ENCODE measurements around the gene MRTFA.

MRTFA gene

DNA sequence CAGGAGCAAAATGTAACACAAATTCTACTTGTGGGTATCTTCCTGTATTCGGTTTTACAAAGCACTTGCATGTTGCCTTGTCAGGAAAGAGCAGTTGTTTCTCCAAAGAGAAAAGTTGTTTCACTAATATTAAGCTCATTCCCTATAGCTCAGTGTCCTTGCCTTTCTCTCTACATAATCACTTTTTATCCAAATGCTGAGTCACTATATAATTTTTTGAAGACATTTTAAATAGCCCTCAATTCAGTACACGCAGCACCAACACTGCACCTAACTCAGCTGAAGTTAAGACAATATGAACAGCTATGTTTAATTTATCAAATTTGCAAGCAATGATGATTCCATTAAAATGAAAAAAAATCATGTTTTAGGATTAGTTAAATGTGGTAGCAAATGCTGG lies 14.5 kb upstream of the MRTFA start:
- no peaks in the 10 kb centered on the region for H3K9me3 Mint-ChIP-seq
- peaks cover 15% of the 10 kb centered on the region for H3K4me1 Mint-ChIP-seq (ENCODE audit: low read depth)
- DNase-seq (ENCODE audit: low spot score), result no peak
- no peaks in the 10 kb centered on the region for H3K36me3 Mint-ChIP-seq (ENCODE audit: low read depth)
- no peak overlapping the region for H3K4me3 Mint-ChIP-seq
- no peaks in the 10 kb centered on the region for H3K27me3 Mint-ChIP-seq (ENCODE audit: low read depth)
- H3K27ac Mint-ChIP-seq, result no peak overlapping the region

DNA sequence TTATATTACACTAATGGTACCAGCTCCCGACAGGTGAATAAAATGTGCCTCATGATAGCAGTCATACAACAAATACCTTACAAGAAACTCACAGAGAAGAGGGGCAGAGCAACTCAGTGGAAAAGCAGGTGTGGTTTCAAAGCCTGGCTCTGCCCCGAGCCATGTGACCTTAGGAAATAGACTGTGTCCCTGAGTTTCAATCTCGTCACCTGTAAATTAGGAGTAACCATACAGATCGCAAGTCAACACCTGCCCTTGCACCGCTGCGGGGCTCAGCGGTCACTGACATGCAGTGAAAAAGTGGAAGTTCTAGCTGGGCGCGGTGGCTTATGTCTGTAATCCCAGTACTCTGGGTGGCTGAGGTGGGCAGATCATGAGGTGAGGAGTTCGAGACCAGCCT lies 11.9 kb upstream of the MRTFA start:
- no peak overlapping the region for H3K27ac Mint-ChIP-seq
- no peaks in the 10 kb centered on the region for H3K27me3 Mint-ChIP-seq (ENCODE audit: low read depth)
- H3K9me3 Mint-ChIP-seq, result no peaks in the 10 kb centered on the region
- no peak for DNase-seq (ENCODE audit: low spot score)
- peaks cover 17% of the 10 kb centered on the region for H3K4me1 Mint-ChIP-seq (ENCODE audit: low read depth)
- no peaks in the 10 kb centered on the region for H3K36me3 Mint-ChIP-seq (ENCODE audit: low read depth)
- no peak overlapping the region for H3K4me3 Mint-ChIP-seq

DNA sequence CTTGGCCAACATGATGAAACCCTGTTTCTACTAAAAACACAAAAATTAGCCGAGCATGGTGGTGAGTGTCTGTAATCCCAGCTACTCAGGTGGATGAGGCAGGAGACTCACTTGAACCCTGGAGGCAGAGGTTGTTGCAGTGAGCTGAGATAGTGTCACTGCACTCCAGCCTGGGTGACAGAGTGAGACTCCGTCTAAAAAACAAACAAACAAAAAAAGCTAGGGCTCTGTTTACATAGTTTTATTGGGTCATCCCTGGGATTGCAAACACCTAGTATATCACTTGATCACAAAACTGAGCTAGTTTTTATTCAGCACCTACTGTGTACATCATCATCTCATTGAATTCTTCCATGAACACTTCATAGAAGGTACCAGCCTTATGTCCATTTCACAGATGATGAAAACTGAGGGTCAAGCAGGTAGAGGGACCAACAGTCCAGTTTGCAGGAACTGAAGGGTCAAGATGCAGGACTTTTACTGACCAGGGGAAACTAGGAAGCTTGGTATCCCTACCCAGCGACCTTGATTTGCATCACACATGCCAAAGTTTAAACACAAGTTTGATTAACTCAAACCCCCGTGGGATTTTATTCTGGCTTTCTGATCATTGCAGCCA lies 9.2 kb upstream of the MRTFA start:
- H3K27ac Mint-ChIP-seq, result no peak overlapping the region
- no peaks in the 10 kb centered on the region for H3K9me3 Mint-ChIP-seq
- H3K36me3 Mint-ChIP-seq (ENCODE audit: low read depth), result no peaks in the 10 kb centered on the region
- H3K27me3 Mint-ChIP-seq (ENCODE audit: low read depth), result no peaks in the 10 kb centered on the region
- H3K4me3 Mint-ChIP-seq, result no peak overlapping the region
- no peak for DNase-seq (ENCODE audit: low spot score)
- peaks cover 7% of the 10 kb centered on the region for H3K4me1 Mint-ChIP-seq (ENCODE audit: low read depth)

DNA sequence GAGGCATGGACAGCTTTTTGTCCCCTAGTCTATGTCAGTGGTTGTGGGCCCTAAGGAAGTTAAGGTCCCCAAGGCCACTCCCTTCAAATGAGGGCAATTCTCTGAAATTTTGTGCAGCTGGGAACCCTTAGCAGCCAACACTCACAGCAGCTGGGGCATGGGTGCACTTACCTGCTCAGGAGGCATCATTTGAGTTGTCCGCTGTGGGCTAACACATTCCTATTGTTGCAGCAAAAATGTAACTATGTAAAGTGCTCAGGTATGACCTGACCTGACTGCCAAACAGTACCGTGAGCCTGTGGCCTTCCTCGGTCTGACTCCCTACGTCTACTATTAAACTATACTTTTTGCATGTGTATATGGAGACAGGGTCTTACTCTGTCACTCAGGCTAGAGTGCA lies 5.8 kb upstream of the MRTFA start:
- H3K9me3 Mint-ChIP-seq, result no peaks in the 10 kb centered on the region
- no peaks in the 10 kb centered on the region for H3K36me3 Mint-ChIP-seq (ENCODE audit: low read depth)
- H3K4me3 Mint-ChIP-seq, result no peak overlapping the region
- H3K27ac Mint-ChIP-seq, result no peak overlapping the region
- no peak for DNase-seq (ENCODE audit: low spot score)
- H3K4me1 Mint-ChIP-seq (ENCODE audit: low read depth), result peaks cover 8% of the 10 kb centered on the region
- no peaks in the 10 kb centered on the region for H3K27me3 Mint-ChIP-seq (ENCODE audit: low read depth)

DNA sequence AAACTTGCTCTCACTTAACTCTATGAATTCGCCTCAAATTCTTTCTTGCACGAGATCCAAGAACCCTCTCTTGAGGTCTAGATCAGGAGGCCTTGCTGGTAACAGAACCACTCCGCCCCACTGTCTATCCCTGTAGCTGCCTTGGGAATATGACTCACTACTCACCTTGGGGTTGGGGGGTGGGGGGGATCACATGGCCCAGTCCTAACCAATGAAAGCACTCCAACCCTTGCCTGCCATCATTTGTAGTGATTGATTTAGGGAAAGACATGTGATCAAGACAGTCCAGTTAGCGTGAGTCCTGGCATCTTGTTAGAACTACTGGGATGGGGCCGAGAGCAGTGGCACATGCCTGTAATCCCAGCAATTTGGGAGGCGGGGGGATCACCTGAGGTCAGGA lies 4.8 kb upstream of the MRTFA start:
- Mint-ChIP-seq H3K9me3 (no peaks in the 10 kb centered on the region), H3K36me3 (ENCODE audit: low read depth) (no peaks in the 10 kb centered on the region), H3K4me3 (no peak overlapping the region), H3K27me3 (ENCODE audit: low read depth) (no peaks in the 10 kb centered on the region), H3K27ac (no peak overlapping the region), H3K4me1 (ENCODE audit: low read depth) (peaks cover 6% of the 10 kb centered on the region)
- no peak for DNase-seq (ENCODE audit: low spot score)

DNA sequence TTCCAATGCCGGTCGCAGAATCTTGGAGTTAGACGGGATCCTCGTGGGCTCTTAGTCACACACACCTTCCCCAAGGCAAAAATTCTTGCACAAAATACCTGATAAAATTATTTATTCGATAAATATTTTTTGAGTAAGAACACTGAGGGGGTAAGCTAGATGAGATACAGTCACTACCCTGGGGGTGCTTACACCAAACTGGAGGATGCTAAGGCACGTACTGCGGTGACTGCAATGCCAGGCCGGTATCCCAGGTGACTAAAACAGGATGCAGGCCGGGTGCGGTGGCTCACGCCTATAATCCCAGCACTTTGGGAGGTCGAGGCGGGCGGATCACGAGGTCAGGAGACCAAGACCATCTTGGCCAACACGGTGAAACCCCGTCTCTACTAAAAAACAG lies 1.7 kb upstream of the MRTFA start:
- Mint-ChIP-seq H3K27ac (no peak overlapping the region), H3K4me3 (peak overlapping the region; percentile 96), H3K27me3 (ENCODE audit: low read depth) (no peaks in the 10 kb centered on the region), H3K36me3 (ENCODE audit: low read depth) (peaks cover 4% of the 10 kb centered on the region), H3K4me1 (ENCODE audit: low read depth) (peaks cover 19% of the 10 kb centered on the region), H3K9me3 (no peaks in the 10 kb centered on the region)
- DNase-seq (ENCODE audit: low spot score), result no peak

DNA sequence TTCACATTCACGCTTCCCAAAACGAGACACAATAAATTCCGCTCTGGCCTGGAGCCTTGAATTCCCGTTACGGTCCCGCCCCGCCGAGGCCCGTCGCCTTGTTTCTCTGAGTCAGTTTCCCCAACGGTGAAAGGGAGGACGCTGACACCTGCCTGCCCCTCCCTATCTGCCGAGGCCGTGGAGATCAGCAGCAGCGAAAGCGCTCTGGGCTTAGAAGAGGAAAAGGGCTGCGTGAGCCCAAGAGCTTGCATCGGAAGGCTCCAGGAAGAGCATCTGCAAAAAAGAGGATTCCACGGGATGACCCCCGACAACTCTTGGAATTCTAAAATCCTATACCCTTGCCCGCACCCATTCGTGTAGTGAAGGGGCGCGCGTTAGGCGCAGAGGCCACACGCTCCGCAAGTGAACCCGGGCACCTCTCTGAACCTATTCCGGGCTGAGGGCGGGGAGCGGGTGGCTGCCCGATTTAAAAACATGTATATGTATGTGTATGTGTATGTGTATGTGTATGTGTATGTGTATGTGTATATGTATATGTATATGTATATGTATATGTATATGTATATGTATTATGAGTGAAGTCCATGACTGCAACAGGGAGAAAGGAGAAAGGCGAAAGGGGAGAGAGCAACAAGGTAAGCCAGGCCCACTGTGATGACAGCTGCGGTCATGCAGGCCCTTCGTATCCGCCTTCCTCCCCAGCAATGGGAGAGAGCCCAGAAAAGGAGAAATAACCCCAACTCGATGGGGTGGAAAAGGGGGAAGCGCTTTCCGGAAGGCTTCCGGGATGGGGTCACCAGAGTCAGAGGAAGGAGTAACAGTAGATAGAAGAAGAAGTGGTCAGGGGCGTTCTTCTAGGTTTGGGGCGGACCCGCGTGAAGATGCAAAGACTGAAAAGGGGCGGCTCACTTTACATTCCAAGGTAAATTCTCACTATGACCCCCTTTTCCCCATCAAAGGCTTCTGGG lies 948 bp upstream of the MRTFA start:
- peak overlapping the region; percentile 96 for H3K4me3 Mint-ChIP-seq
- no peaks in the 10 kb centered on the region for H3K27me3 Mint-ChIP-seq (ENCODE audit: low read depth)
- no peak for DNase-seq (ENCODE audit: low spot score)
- peaks cover 23% of the 10 kb centered on the region for H3K4me1 Mint-ChIP-seq (ENCODE audit: low read depth)
- H3K9me3 Mint-ChIP-seq, result no peaks in the 10 kb centered on the region
- H3K36me3 Mint-ChIP-seq (ENCODE audit: low read depth), result peaks cover 4% of the 10 kb centered on the region
- H3K27ac Mint-ChIP-seq, result peak overlapping the region; percentile 96

DNA sequence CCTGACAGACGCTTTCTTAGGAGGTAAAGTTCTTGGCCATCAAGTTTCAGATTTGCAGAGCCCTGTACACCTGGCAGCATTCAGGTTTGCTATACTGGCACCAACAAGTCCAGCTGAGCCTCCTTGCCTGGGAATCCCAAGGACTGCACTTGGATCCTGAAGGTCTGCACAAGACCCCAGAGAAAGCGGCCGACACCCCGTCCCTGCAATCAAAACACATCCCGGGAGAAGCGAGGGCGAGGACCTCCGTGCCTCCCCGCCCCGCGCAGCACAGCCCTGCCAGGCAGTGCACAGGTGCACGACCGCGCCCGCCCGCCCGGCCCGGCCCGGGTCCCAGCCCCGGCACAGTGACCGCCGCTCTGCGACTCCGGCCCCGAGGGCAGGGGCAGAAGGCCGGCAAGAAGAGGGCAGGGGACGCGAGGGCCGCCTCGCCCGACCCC lies 559 bp downstream of the MRTFA start:
- peaks cover 4% of the 10 kb centered on the region for H3K36me3 Mint-ChIP-seq (ENCODE audit: low read depth)
- DNase-seq (ENCODE audit: low spot score), result no peak
- peak overlapping the region; percentile 83 for H3K27ac Mint-ChIP-seq
- H3K27me3 Mint-ChIP-seq (ENCODE audit: low read depth), result no peaks in the 10 kb centered on the region
- peaks cover 29% of the 10 kb centered on the region for H3K4me1 Mint-ChIP-seq (ENCODE audit: low read depth)
- H3K9me3 Mint-ChIP-seq, result no peaks in the 10 kb centered on the region
- H3K4me3 Mint-ChIP-seq, result peak overlapping the region; percentile 92

DNA sequence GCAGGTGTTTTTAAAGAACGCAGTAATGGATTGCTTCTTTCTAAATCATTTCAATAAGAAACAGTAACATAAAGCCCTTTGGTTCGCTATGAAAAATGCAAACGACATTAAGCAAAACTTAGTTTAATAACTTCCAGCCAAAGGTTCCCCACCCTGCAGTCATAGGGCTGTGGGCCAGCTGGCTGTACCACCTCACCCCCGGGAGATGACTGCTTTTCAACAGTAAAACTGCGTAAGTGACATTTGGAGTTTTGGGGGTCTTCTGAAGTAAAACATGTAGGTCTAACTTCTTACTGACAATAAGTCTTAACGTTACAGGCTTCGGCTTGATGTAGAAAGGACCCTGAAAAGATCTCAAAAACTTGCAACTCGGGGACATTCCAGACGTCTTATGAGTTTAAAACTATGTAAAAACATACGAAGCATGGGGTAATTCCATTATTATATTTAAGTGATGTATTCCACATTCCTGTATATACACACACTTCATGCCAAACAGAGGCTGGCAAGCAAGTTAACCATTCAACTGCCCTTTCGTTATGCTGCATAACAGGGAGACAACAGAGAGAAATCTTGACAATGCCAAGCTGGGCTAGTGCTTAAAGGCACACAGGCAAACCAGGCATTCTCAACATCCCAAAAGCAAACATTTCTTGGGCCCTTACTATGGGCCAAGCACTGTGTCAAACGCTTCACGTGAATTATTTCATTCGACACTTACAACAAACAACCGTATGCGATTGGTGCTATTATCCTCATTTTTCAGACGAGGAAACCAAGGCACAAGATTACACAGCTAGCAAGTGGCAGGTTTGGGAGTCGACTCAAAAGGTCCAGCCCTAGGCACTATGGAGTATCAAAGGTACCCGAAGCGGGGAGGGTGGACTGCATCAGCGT lies 1.2 kb downstream of the MRTFA start:
- Mint-ChIP-seq H3K9me3 (no peaks in the 10 kb centered on the region), H3K4me1 (ENCODE audit: low read depth) (peaks cover 29% of the 10 kb centered on the region), H3K27ac (peak overlapping the region; percentile 83), H3K36me3 (ENCODE audit: low read depth) (peaks cover 4% of the 10 kb centered on the region), H3K4me3 (peak overlapping the region; percentile 92), H3K27me3 (ENCODE audit: low read depth) (no peaks in the 10 kb centered on the region)
- DNase-seq (ENCODE audit: low spot score), result no peak

DNA sequence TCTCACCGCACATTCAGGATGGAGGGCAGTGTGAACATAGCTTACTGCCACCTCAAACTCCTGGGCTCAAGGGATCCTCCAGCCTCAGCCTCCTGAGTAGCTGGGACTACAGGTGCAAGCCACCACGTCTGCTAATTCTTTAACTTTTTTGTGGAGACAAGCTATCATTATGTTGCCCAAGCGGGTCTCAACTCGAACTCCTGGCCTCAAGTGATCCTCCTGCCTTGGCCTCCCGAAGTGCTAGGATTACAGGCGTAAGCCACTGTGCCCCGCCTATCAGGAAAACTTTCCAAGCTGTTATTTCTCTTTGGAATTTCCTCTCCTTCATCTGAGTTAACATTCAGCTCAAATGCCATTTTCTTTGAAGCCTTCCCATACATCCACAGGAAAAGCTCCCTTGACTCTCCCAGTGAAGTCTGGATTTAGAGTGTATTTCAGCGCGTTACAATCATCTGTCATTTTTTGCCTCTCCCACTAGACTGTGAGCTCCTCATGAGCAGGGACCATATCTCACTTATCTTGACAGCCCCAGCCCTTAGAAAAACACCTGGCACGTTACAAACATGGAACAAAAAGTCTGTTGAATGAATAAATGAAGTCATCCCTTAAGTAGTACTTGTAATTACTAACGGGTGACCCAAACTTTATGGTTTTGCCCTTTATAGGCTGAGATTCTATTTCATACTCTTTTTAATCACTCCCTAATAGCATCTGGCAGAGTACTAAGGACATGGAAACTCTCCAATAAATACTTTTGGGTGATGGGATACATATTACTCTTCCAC lies 2.2 kb downstream of the MRTFA start:
- Mint-ChIP-seq H3K9me3 (no peaks in the 10 kb centered on the region), H3K27ac (no peak overlapping the region), H3K36me3 (ENCODE audit: low read depth) (peaks cover 4% of the 10 kb centered on the region), H3K4me3 (peak overlapping the region; percentile 14), H3K27me3 (ENCODE audit: low read depth) (no peaks in the 10 kb centered on the region), H3K4me1 (ENCODE audit: low read depth) (peaks cover 30% of the 10 kb centered on the region)
- no peak for DNase-seq (ENCODE audit: low spot score)

DNA sequence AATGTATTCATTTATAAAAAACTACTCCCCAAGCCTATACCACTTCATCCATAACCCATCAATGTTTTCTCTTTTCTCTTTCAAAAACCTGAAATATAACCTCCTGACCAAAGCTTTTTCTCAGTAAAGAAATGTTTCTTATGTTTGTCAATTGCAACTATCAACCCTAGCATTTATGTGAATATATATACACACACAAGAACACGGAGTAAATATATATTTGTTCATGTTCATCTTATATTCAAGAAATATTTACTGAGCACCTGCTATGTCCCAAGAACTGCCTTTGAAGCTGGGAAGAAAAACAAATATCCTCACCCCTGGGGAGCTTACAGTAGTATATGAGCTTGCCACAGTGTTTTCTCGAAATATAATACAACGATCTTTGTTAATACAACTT lies 3.5 kb downstream of the MRTFA start:
- DNase-seq (ENCODE audit: low spot score), result no peak
- peaks cover 36% of the 10 kb centered on the region for H3K4me1 Mint-ChIP-seq (ENCODE audit: low read depth)
- no peaks in the 10 kb centered on the region for H3K9me3 Mint-ChIP-seq
- H3K27me3 Mint-ChIP-seq (ENCODE audit: low read depth), result no peaks in the 10 kb centered on the region
- no peak overlapping the region for H3K4me3 Mint-ChIP-seq
- no peak overlapping the region for H3K27ac Mint-ChIP-seq
- peaks cover 4% of the 10 kb centered on the region for H3K36me3 Mint-ChIP-seq (ENCODE audit: low read depth)

DNA sequence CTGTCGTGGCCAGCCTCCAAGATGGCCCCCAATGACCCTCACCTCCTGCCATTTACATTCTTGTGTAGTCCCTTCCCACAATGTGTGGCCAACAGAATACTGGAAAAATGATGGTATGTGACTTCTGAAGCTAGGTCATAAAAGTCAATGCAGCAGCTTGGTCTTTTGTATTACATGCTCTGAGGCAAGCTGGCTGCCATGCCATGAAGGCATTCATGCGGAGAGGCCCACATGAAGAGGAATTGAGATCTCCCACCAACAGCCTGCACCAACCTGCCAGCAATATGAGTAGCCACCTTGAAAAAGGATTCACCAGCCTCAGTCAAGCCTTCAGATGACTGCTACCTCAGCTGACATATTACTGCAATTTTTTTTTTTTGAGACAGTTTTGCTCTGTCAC lies 4.6 kb downstream of the MRTFA start:
- Mint-ChIP-seq H3K27me3 (ENCODE audit: low read depth) (no peaks in the 10 kb centered on the region), H3K9me3 (no peaks in the 10 kb centered on the region), H3K36me3 (ENCODE audit: low read depth) (peaks cover 4% of the 10 kb centered on the region), H3K4me3 (no peak overlapping the region), H3K4me1 (ENCODE audit: low read depth) (peaks cover 35% of the 10 kb centered on the region), H3K27ac (no peak overlapping the region)
- no peak for DNase-seq (ENCODE audit: low spot score)

DNA sequence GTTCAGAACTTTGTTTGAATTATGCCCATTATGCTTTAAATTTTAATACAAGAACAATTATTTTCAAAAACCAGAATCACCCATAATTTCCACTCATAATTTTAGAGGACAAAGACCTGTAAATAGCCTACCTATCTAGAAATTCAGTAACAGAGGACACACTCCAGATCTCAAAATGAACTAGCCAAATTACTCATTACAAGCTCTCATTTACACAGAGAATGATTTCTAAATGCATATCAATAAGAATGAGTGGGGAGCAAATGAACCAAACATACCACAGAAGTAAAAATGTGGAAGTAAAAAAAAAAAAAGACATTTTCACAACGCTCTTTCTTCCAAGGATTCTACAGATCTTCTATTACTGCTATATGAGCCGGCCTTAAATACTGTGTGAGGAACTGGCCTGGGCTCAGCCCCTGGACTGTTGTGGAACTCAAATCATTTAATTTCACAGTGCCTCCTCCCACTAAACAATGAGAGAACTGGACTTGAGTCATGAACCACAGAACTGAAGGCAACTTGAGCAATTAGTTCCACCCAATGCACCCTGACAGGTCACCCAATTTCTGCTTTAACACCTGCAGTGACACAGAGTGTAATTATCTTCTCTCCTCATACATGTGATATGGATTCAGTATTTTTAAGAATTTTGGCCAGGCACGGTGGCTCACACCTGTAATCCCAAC lies 8.0 kb downstream of the MRTFA start:
- Mint-ChIP-seq H3K4me1 (ENCODE audit: low read depth) (peaks cover 20% of the 10 kb centered on the region), H3K4me3 (no peak overlapping the region), H3K27me3 (ENCODE audit: low read depth) (no peaks in the 10 kb centered on the region), H3K36me3 (ENCODE audit: low read depth) (no peaks in the 10 kb centered on the region), H3K27ac (no peak overlapping the region), H3K9me3 (no peaks in the 10 kb centered on the region)
- no peak for DNase-seq (ENCODE audit: low spot score)

All from T-helper 2 cell treated with Interferon-gamma antibody and Interleukin-4, amounts not matched to agents 5 μg/mL and 100 μg/mL, for 36 hours (primary cell).